ENCODE data around the gene PI4KA.

- no peak for TF ChIP-seq FOXM1 (IDR thresholded peaks at IDR 0.05; ENCODE audit: low read depth)
- TF ChIP-seq, protein P1, sequence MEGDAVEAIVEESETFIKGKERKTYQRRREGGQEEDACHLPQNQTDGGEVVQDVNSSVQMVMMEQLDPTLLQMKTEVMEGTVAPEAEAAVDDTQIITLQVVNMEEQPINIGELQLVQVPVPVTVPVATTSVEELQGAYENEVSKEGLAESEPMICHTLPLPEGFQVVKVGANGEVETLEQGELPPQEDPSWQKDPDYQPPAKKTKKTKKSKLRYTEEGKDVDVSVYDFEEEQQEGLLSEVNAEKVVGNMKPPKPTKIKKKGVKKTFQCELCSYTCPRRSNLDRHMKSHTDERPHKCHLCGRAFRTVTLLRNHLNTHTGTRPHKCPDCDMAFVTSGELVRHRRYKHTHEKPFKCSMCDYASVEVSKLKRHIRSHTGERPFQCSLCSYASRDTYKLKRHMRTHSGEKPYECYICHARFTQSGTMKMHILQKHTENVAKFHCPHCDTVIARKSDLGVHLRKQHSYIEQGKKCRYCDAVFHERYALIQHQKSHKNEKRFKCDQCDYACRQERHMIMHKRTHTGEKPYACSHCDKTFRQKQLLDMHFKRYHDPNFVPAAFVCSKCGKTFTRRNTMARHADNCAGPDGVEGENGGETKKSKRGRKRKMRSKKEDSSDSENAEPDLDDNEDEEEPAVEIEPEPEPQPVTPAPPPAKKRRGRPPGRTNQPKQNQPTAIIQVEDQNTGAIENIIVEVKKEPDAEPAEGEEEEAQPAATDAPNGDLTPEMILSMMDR (IDR thresholded peaks at IDR 0.05): no peak
- TF ChIP-seq POLR2AphosphoS5 (IDR thresholded peaks at IDR 0.05; ENCODE audit: low read depth, low read length): no peak
- TF ChIP-seq SIN3A (IDR thresholded peaks at IDR 0.05; ENCODE audit: borderline replicate concordance, low read depth, low read length): no peak
- TF ChIP-seq PBX3 (IDR thresholded peaks at IDR 0.05): no peak
- TF ChIP-seq EZH2phosphoT487 (IDR thresholded peaks at IDR 0.05; ENCODE audit: borderline replicate concordance, low read depth): no peak
- no peak for TF ChIP-seq FOXJ3 (CRISPR knock-in tag; IDR thresholded peaks at IDR 0.05)
- TF ChIP-seq MXI1 (IDR thresholded peaks at IDR 0.05; ENCODE audit: low read depth, low read length): no peak
- no peak for TF ChIP-seq MEF2A (IDR thresholded peaks at IDR 0.05; ENCODE audit: borderline replicate concordance, low read depth)
- TF ChIP-seq ELF1 (IDR thresholded peaks at IDR 0.05): no peak
- TF ChIP-seq, protein P2, sequence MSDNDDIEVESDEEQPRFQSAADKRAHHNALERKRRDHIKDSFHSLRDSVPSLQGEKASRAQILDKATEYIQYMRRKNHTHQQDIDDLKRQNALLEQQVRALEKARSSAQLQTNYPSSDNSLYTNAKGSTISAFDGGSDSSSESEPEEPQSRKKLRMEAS (IDR thresholded peaks at IDR 0.05; ENCODE audit: low read depth): no peak
These were observed 47.4 kb downstream of the PI4KA start for GRCh38 chr22:20811171-20811570.

Data from SK-N-SH (cell line).